ENCODE measurements around the gene LRRC63.

DNA sequence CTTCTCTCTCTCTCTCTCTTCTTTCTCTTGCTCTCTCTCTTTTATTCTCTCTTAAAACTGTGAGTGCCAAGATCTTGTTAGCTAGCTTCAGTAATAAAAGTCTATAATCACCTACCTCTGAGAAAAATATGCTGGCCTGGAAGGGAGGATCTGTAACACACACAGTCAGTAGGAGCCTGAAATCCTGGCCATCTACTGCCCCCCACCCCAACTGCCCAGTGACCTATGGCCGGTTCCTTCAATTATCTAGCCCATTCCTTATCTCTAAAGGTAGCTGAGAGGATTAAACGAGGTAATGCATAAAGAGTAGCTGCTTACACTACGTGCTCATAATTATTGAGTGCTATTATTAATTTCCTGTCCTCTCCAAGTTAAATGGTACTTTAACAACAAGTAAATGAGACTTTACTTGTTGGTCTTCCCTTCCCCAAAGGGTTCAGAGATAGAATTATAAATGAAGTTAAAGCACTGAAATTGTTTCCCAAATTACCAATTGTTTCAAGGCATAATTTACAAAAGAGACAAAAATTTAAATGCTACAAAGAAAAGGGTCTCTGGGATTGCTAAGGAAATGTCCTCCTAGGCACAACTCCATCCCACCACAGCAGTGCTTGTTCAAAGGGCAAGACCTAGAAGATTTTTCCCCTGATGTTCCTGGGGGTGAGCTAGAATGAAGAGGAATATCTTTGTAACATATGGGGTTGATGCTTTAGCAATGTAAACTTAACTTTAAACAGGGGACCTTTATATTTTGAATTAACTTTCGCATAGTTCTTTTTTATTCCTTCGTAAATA lies 31.6 kb upstream of the LRRC63 start:
- TF ChIP-seq FOXK2 (IDR thresholded peaks at IDR 0.05), result no peak
- TF ChIP-seq NFRKB (IDR thresholded peaks at IDR 0.05), result no peak
